OCI-LY1 (cell line): Measurements from ENCODE around the gene LAMTOR3.

ENCODE experiments used
- H2AFZ ChIP-seq: fragments of 200-600 bp; sonication (generic), shearing (Covaris generic); 2 replicates; pipeline ENCODE4 v1.6.0; 2014; ENCODE audit warnings: antibody characterized with exemption, mild to moderate bottlenecking, low read length
- H3F3A ChIP-seq: fragments of 200-600 bp; sonication (generic), shearing (Covaris generic); 2 replicates; pipeline ENCODE4 v1.6.0; 2014; ENCODE audit warnings: mild to moderate bottlenecking, antibody characterized with exemption, low read length, moderate library complexity; ENCODE audit not compliant: insufficient read depth
- H3K27ac ChIP-seq: fragments of 200-600 bp; sonication (generic); 2 replicates; pipeline ENCODE4 v1.5.1; 2014; ENCODE audit warnings: low read length, mixed run types, mild to moderate bottlenecking, low read depth; ENCODE audit not compliant: poor library complexity, severe bottlenecking
- H3K27me3 ChIP-seq: fragments of 200-600 bp; sonication (generic); 2 replicates; pipeline ENCODE4 v1.6.0; 2014; ENCODE audit warnings: antibody characterized with exemption, mild to moderate bottlenecking, low read length, moderate library complexity; ENCODE audit not compliant: insufficient read depth
- H3K36me3 ChIP-seq: fragments of 200-600 bp; sonication (generic); 2 replicates; pipeline ENCODE4 v1.6.1; 2014; ENCODE audit warnings: mild to moderate bottlenecking, antibody characterized with exemption, low read length, moderate library complexity, mixed read lengths; ENCODE audit not compliant: insufficient read depth
- H3K4me1 ChIP-seq: fragments of 200-600 bp; sonication (generic); 2 replicates; pipeline ENCODE4 v1.5.1; 2014; ENCODE audit warnings: mild to moderate bottlenecking, low read length, moderate library complexity; ENCODE audit not compliant: insufficient read depth, severe bottlenecking
- H3K4me2 ChIP-seq: fragments of 200-600 bp; sonication (generic), shearing (Covaris generic); 2 replicates; pipeline ENCODE4 v1.6.1; 2014; ENCODE audit warnings: low read length
- H3K4me3 ChIP-seq: fragments of 200-600 bp; sonication (generic); 2 replicates; pipeline ENCODE4 v1.5.1; 2014; ENCODE audit warnings: low read length, low read depth, mild to moderate bottlenecking, mixed read lengths; ENCODE audit not compliant: poor library complexity, severe bottlenecking
- H3K79me2 ChIP-seq: fragments of 200-600 bp; shearing (Covaris generic); 2 replicates; pipeline ENCODE4 v1.6.1; 2016; ENCODE audit warnings: mixed run types, low read length, mixed read lengths; ENCODE audit not compliant: insufficient read depth
- H3K9ac ChIP-seq: fragments of 200-600 bp; sonication (generic), shearing (Covaris generic); 2 replicates; pipeline ENCODE4 v1.6.1; 2014; ENCODE audit warnings: mild to moderate bottlenecking, low read length, mixed read lengths
- H3K9me2 ChIP-seq: fragments of 200-600 bp; sonication (generic), shearing (Covaris generic); 2 replicates; pipeline ENCODE4 v1.6.1; 2014; ENCODE audit warnings: low read depth, mild to moderate bottlenecking, low read length, mixed read lengths
- H3K9me3 ChIP-seq: fragments of 200-600 bp; shearing (Covaris generic); 2 replicates; pipeline ENCODE4 v1.6.1; 2014; ENCODE audit warnings: low read length, mixed read lengths
- H4K20me1 ChIP-seq: fragments of 200-600 bp; sonication (generic), shearing (Covaris generic); 2 replicates; pipeline ENCODE4 v1.6.0; 2016; ENCODE audit warnings: mild to moderate bottlenecking, low read length; ENCODE audit not compliant: insufficient read depth
- CTCF ChIP-seq: fragments of 200-600 bp; sonication (generic), shearing (Covaris generic); IDR thresholded peaks from 2 replicates; pipeline ENCODE4 v1.5.1; 2017; ENCODE audit warnings: mild to moderate bottlenecking, antibody characterized with exemption, low read length, moderate library complexity, mixed read lengths
- EZH2 ChIP-seq: fragments of 200-600 bp; sonication (generic), shearing (Covaris generic); IDR thresholded peaks from 2 replicates; pipeline ENCODE4 v1.8.0; 2017; ENCODE audit warnings: borderline replicate concordance, mixed run types, mild to moderate bottlenecking, antibody characterized with exemption, low read length, moderate library complexity, mixed read lengths

The LAMTOR3 gene

GRCh38 chr4:99887837-99888236 is 6.4 kb downstream of the LAMTOR3 start:
- no peak overlapping the region for H2AFZ ChIP-seq
- no peak overlapping the region for H3K4me3 ChIP-seq
- no peaks in the 10 kb centered on the region for H3K9me2 ChIP-seq
- H3F3A ChIP-seq = no peaks in the 10 kb centered on the region
- no peaks in the 10 kb centered on the region for H3K9me3 ChIP-seq
- H3K36me3 ChIP-seq = peaks cover 22% of the 10 kb centered on the region; the same call in 1 of the 2 replicates
- H3K27me3 ChIP-seq = no peaks in the 10 kb centered on the region
- H3K4me1 ChIP-seq = peaks cover 9% of the 10 kb centered on the region
- TF ChIP-seq EZH2 (no peak), CTCF (no peak)
- no peaks in the 10 kb centered on the region for H4K20me1 ChIP-seq
- no peak overlapping the region for H3K9ac ChIP-seq
- no peak overlapping the region for H3K27ac ChIP-seq
- H3K79me2 ChIP-seq = peaks cover 30% of the 10 kb centered on the region
- H3K4me2 ChIP-seq = no peak overlapping the region

- no peaks in the 10 kb centered on the region for H3K4me1 ChIP-seq
- H3K4me2 ChIP-seq = no peak overlapping the region
- no peaks in the 10 kb centered on the region for H3K9me2 ChIP-seq
- no peaks in the 10 kb centered on the region for H4K20me1 ChIP-seq
- TF ChIP-seq EZH2 (no peak), CTCF (no peak)
- H2AFZ ChIP-seq = no peak overlapping the region
- no peak overlapping the region for H3K4me3 ChIP-seq
- H3K9ac ChIP-seq = no peak overlapping the region
- peaks cover 23% of the 10 kb centered on the region for H3K79me2 ChIP-seq
- H3K9me3 ChIP-seq = no peaks in the 10 kb centered on the region
- no peaks in the 10 kb centered on the region for H3F3A ChIP-seq
- peaks cover 30% of the 10 kb centered on the region; the same call in 1 of the 2 replicates for H3K36me3 ChIP-seq
- no peaks in the 10 kb centered on the region for H3K27me3 ChIP-seq
- H3K27ac ChIP-seq = no peak overlapping the region
These were observed 8.1 kb downstream of the LAMTOR3 start for GRCh38 chr4:99886146-99886545.

- Histone ChIP-seq H3K9ac (no peak overlapping the region), H3K36me3 (peaks cover 32% of the 10 kb centered on the region), H3K9me2 (no peaks in the 10 kb centered on the region), H3K9me3 (no peaks in the 10 kb centered on the region), H3K79me2 (peaks cover 21% of the 10 kb centered on the region), H3K4me1 (no peaks in the 10 kb centered on the region), H3K27me3 (no peaks in the 10 kb centered on the region), H4K20me1 (no peaks in the 10 kb centered on the region), H3K4me3 (no peak overlapping the region), H2AFZ (no peak overlapping the region), H3F3A (no peaks in the 10 kb centered on the region), H3K27ac (no peak overlapping the region), H3K4me2 (no peak overlapping the region)
- TF ChIP-seq CTCF = no peak
- no peak for TF ChIP-seq EZH2
These were observed 8.5 kb downstream of the LAMTOR3 start for GRCh38 chr4:99885687-99886086.
